GM12878 (cell line): ENCODE measurements around the gene SEMA4G. TPM values are rescaled to one million over a fixed set of nuclear protein-coding genes. Genes with fewer than 3 reads are reported as not detected.
A peak's percentile ranks its signal among the peaks of the same experiment; 100 is the strongest.

Experiments
- ATAC-seq: fragments of 200-7000 bp; cut with Tn5 transposase; 3 replicates; pipeline ENCODE4 v1.9.1; 2020; ENCODE audit warnings: mild to moderate bottlenecking, moderate library complexity
- BruUV-seq: library from RNA; stranded (reverse); fragments of 400-500 nt; replicated peaks from 2 replicates; lab custom pipeline; 2021; lab: Mats Ljungman, UMichigan
- CTCF ChIA-PET: fragments of 300-600 bp; sonication (Branson Sonifier 250); formaldehyde crosslinking; extraction: SDS; loops from one replicate; lab custom pipeline; 2021; ENCODE audit warnings: inconsistent platforms; lab: Yijun Ruan, JAX
- POLR2A ChIA-PET: fragments of 350-600 bp; formaldehyde crosslinking; extraction: SDS; loops from one replicate; lab custom pipeline; 2021; ENCODE audit warnings: inconsistent platforms; lab: Charles Lee
- RAD21 ChIA-PET: fragments of 300-600 bp; sonication (Branson Sonifier 250); formaldehyde crosslinking; loops from one replicate; lab custom pipeline; 2023; ENCODE audit warnings: antibody characterized with exemption; ENCODE audit not compliant: unreplicated experiment; lab: Charles Lee
- SMC1A ChIA-PET: fragments of 300-600 bp; sonication (Branson Sonifier 250); formaldehyde crosslinking; loops from one replicate; lab custom pipeline; 2023; ENCODE audit not compliant: unreplicated experiment, uncharacterized antibody; lab: Charles Lee
- DNase-seq: peaks from one replicate; pipeline ENCODE4 v3.0.0-alpha.2; 2011; ENCODE audit warnings: low read depth, low spot score
- FAIRE-seq: peaks from 3 replicates; lab custom pipeline; 2011; peaks lifted over from hg19 to GRCh38; lab: Jason Lieb, UNC
- H2AFZ ChIP-seq: 2 replicates; pipeline ENCODE4 v1.6.0; 2011; ENCODE audit warnings: low read depth, low read length, control low read depth; ENCODE audit not compliant: control insufficient read depth
- H3K27ac ChIP-seq: 2 replicates; pipeline ENCODE4 v1.5.1; 2011; ENCODE audit warnings: control low read depth; ENCODE audit not compliant: control insufficient read depth, insufficient read depth
- H3K27me3 ChIP-seq, 2 experiments: replicated peaks in 1 of 2; 2 replicates each; pipeline versions ENCODE4 v1.6.0 to v1.6.1; 2011; ENCODE audit warnings: low read length in 1 of 2; ENCODE audit not compliant: control insufficient read depth in 2 of 2, insufficient read depth in 2 of 2
- H3K36me3 ChIP-seq, 2 experiments: 2 replicates each; pipeline ENCODE4 v1.5.1; 2011; ENCODE audit warnings: low read length in 1 of 2; ENCODE audit not compliant: control insufficient read depth in 2 of 2, insufficient read depth in 2 of 2
- H3K4me1 ChIP-seq: 2 replicates; pipeline ENCODE4 v1.6.1; 2011; ENCODE audit warnings: mild to moderate bottlenecking, low read length, moderate library complexity, mixed read lengths; ENCODE audit not compliant: control insufficient read depth, insufficient read depth
- H3K4me2 ChIP-seq: 2 replicates; pipeline ENCODE4 v1.6.0; 2011; ENCODE audit warnings: control low read depth; ENCODE audit not compliant: control insufficient read depth, insufficient read depth
- H3K4me3 ChIP-seq: fragments of 200-600 bp; sonication (generic); 2 replicates; pipeline ENCODE4 v1.5.1; 2016
- H3K79me2 ChIP-seq: 2 replicates; pipeline ENCODE4 v1.6.0; 2011; ENCODE audit warnings: low read length; ENCODE audit not compliant: control insufficient read depth, insufficient read depth
- H3K9ac ChIP-seq: 2 replicates; pipeline ENCODE4 v1.8.0; 2011; ENCODE audit warnings: low read length, control low read depth, mixed read lengths; ENCODE audit not compliant: control insufficient read depth, insufficient read depth
- H3K9me3 ChIP-seq: replicated peaks from 3 replicates; pipeline ENCODE4 v1.5.1; 2011; ENCODE audit warnings: mild to moderate bottlenecking, low read length; ENCODE audit not compliant: control insufficient read depth, insufficient read depth
- H4K20me1 ChIP-seq: 2 replicates; pipeline ENCODE4 v1.6.0; 2011; ENCODE audit not compliant: control insufficient read depth, insufficient read depth
- BHLHE40 ChIP-seq, 2 experiments: fragments of 450-650 bp in 1 of 2; IDR thresholded peaks; 2 replicates each; pipeline ENCODE4 v1.6.1; 2011 to 2017; ENCODE audit warnings: low read depth in 2 of 2, borderline replicate concordance in 1 of 2, improper control_type of control experiment in 1 of 2, low read length in 1 of 2, mild to moderate bottlenecking in 1 of 2
- CHD1 ChIP-seq: IDR thresholded peaks from 2 replicates; pipeline ENCODE4 v1.6.1; 2012; ENCODE audit warnings: low read depth, low read length, improper control_type of control experiment
- GATAD2B ChIP-seq: fragments of 450-650 bp; conservative IDR thresholded peaks from 2 replicates; pipeline ENCODE4 v1.6.1; 2017; ENCODE audit warnings: low read depth, mild to moderate bottlenecking, moderate library complexity
- HCFC1 ChIP-seq: fragments of 150-350 bp; IDR thresholded peaks from 2 replicates; pipeline ENCODE4 v1.6.1; 2014; ENCODE audit warnings: low read length
- HDAC6 ChIP-seq: fragments of 200-600 bp; sonication (generic); IDR thresholded peaks from one replicate; pipeline ENCODE4 v1.8.0; 2017; ENCODE audit warnings: antibody characterized with exemption; ENCODE audit not compliant: unreplicated experiment
- KAT2A ChIP-seq: conservative IDR thresholded peaks from 2 replicates; pipeline ENCODE4 v1.6.1; 2011; ENCODE audit warnings: low read depth, low read length; ENCODE audit not compliant: control insufficient read depth
- MYB ChIP-seq: fragments of 150-350 bp; IDR thresholded peaks from 2 replicates; pipeline ENCODE4 v1.6.1; 2014; ENCODE audit warnings: mild to moderate bottlenecking, low read depth, low read length, borderline replicate concordance
- NKRF ChIP-seq: fragments of 450-650 bp; conservative IDR thresholded peaks from 2 replicates; pipeline ENCODE4 v1.6.1; 2017; ENCODE audit warnings: mild to moderate bottlenecking, moderate library complexity
- NR2C1 ChIP-seq: fragments of 450-650 bp; IDR thresholded peaks from 2 replicates; pipeline ENCODE4 v1.6.1; 2017; ENCODE audit warnings: antibody characterized with exemption, mild to moderate bottlenecking, moderate library complexity
- PML ChIP-seq: IDR thresholded peaks from 2 replicates; pipeline ENCODE4 v1.6.1; 2012; ENCODE audit warnings: low read length, inconsistent platforms
- REST ChIP-seq: IDR thresholded peaks from 2 replicates; pipeline ENCODE4 v1.6.1; 2012; ENCODE audit warnings: mild to moderate bottlenecking, low read depth, low read length
- SKIL ChIP-seq: fragments of 450-650 bp; IDR thresholded peaks from 2 replicates; pipeline ENCODE4 v1.6.1; 2017; ENCODE audit warnings: mild to moderate bottlenecking, low read depth, inconsistent platforms; ENCODE audit not compliant: poor library complexity, severe bottlenecking
- SMC3 ChIP-seq: IDR thresholded peaks from 2 replicates; pipeline ENCODE4 v1.6.1; 2011; ENCODE audit warnings: low read length, improper control_type of control experiment, borderline replicate concordance
- SPI1 ChIP-seq: IDR thresholded peaks from 2 replicates; pipeline ENCODE4 v1.6.1; 2011; ENCODE audit warnings: low read depth, mild to moderate bottlenecking, low read length, moderate library complexity, borderline replicate concordance; ENCODE audit not compliant: insufficient read depth
- STAT3 ChIP-seq: IDR thresholded peaks from 2 replicates; pipeline ENCODE4 v1.6.1; 2011; ENCODE audit warnings: low read depth, low read length, improper control_type of control experiment
- WRNIP1 ChIP-seq: IDR thresholded peaks from 2 replicates; pipeline ENCODE4 v1.6.1; 2011; ENCODE audit warnings: low read depth, low read length, improper control_type of control experiment, borderline replicate concordance
- ZNF207 ChIP-seq: fragments of 450-650 bp; IDR thresholded peaks from 2 replicates; pipeline ENCODE4 v1.6.1; 2014; ENCODE audit warnings: antibody characterized with exemption, mild to moderate bottlenecking, borderline replicate concordance
- WGBS: methylation state at CpG from one replicate; pipeline ENCODE4 v1.1.6; 2016; ENCODE audit warnings: low lambda C conversion rate; ENCODE audit not compliant: insufficient replicate concordance, insufficient coverage; ENCODE audit errors: missing lambda C conversion rate; 5-methylcytosine and 5-hydroxymethylcytosine counted together
- in situ Hi-C: fragments of 300-500 bp; cut with MboI; formaldehyde crosslinking; loops from 9 replicates; pipeline ENCODE4 v1.14.3; 2018; ENCODE audit warnings: mixed read lengths
- intact Hi-C: fragments of 100-400 bp; cut with micrococcal nuclease; formaldehyde crosslinking; loops from one replicate; pipeline ENCODE4 v1.14.2; 2022; ENCODE audit not compliant: unreplicated experiment
- polyA plus RNA-seq, 11 experiments: library from polyadenylated mRNA; depleted of rRNA in 4 of 11; unstranded in 6 of 11; stranded (reverse) in 5 of 11; fragments of >200 nt; fragmentation: Nextera tagmentation in 4 of 11; fragmentation: Illumina TruSeq in 1 of 11; extraction: Ambion mirVana in 4 of 11; extraction: Trizol in 1 of 11; gene quantifications; 1 replicate in 1 of 11; 2 replicates in 10 of 11; pipeline versions ENCODE4 v1.2.1 to v1.2.3, GENCODE V29; 2011 to 2016; ENCODE audit warnings: inconsistent platforms in 2 of 11, missing spikeins in 2 of 11, low read depth in 1 of 11
- total RNA-seq, 4 experiments: library from RNA; depleted of rRNA in 3 of 4; stranded (reverse); fragments of >200 nt in 3 of 4; fragmentation: Illumina TruSeq in 1 of 4; extraction: Trizol in 1 of 4; gene quantifications; 2 replicates each; pipeline versions ENCODE4 v1.2.1 to v1.2.3, GENCODE V29; 2013 to 2021

The SEMA4G gene
- total and polyA plus RNA-seq, 10 of the 15 experiments (the other 5 are each of a cell fraction or from before 2014, with no cell fraction given): 0.09 to 2.3 (median 0.44) TPM; not detected in 4

GRCh38 chr10:100928039-100928438 is 41.3 kb upstream of the SEMA4G start:
- H3K36me3 ChIP-seq: peaks cover 1 to 28% of the 10 kb centered on the region in 2 experiments; a peak in 3 of 4 replicates
- H3K27ac ChIP-seq: no peak overlapping the region
- H3K4me3 ChIP-seq: no peak overlapping the region
- no peak overlapping the region for H3K9ac ChIP-seq
- H4K20me1 ChIP-seq: no peaks in the 10 kb centered on the region
- 75% methylated on average over 1 of the region's 1 CpG for WGBS
- no peaks in the 10 kb centered on the region for H3K9me3 ChIP-seq
- ChIA-PET RAD21 (no interaction called here), POLR2A (interaction anchor here (0.7 kb wide), 1 partner anchor 1321 kb away, joined by 3 read pairs; no protein-coding TSS in a partner anchor), CTCF (interaction anchor here (1.2 kb wide), 1 partner anchor 13 kb away, joined by 3 read pairs; no protein-coding TSS in a partner anchor), SMC1A (interaction anchor here (0.9 to 1.3 kb wide), 2 partner anchors 22 to 34 kb away, joined by 3 read pairs; no protein-coding TSS in a partner anchor)
- in situ Hi-C loops: no loop called here
- no peaks in the 10 kb centered on the region for H3K27me3 ChIP-seq
- DNase-seq (no peak), FAIRE-seq (peak; percentile 35), ATAC-seq (no peak)
- no peaks in the 10 kb centered on the region for H3K79me2 ChIP-seq
- H2AFZ ChIP-seq: no peak overlapping the region
- H3K4me2 ChIP-seq: no peak overlapping the region
- TF ChIP-seq HCFC1 (no peak), PML (no peak), CHD1 (no peak), MYB (no peak), SPI1 (no peak), STAT3 (no peak), BHLHE40 (IDR thresholded peaks at IDR 0.05; ENCODE audit: borderline replicate concordance in 1 of 2, low read depth in 2 of 2, low read length in 1 of 2) (no peak), HDAC6 (no peak), SMC3 (no peak), WRNIP1 (no peak), NKRF (no peak), GATAD2B (no peak), ZNF207 (no peak), REST (no peak), NR2C1 (no peak), KAT2A (no peak), SKIL (no peak)
- intact Hi-C loops: no loop called here
- no peaks in the 10 kb centered on the region for H3K4me1 ChIP-seq
- BruUV-seq: no TSS peak
